Measurements from ENCODE around the gene WFDC2. TPM values are rescaled to one million over a fixed set of nuclear protein-coding genes. Genes with fewer than 3 reads are reported as not detected.

Gene WFDC2
- total and polyA plus RNA-seq, 2 of the 4 experiments (the other 2 are of a cell fraction), result not detected

DNA sequence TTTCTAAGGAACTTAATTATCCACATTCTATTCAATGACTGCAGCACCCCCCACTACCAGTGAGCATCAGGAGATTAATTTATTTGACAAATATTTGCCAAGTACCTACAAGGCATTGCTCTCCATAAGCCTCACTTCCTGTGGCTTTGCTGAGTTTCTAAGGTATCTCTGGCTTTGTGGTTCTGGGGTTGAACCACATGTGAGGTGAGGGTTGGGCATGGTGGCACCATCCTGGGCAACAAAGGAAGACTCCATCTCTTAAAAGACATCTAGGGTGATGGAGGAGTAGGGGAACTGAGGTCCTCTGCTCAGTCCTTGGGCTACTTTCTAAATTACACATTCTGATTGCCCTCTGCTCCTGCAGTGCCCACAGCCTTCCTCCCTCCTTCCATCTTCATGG, 25.5 kb upstream of the WFDC2 start:
- Histone ChIP-seq H2BK120ac (ENCODE audit: low read depth, low read length) (no peak overlapping the region), H3K23ac (ENCODE audit: low read depth, low read length) (no peak overlapping the region), H3K4me2 (ENCODE audit: low read depth, low read length) (no peak overlapping the region), H3K4ac (ENCODE audit: low read depth, low read length) (no peak overlapping the region), H3K9ac (ENCODE audit: low read depth, low read length) (no peak overlapping the region), H2BK20ac (ENCODE audit: low read depth, low read length) (no peak overlapping the region), H3K36me3 (ENCODE audit: control insufficient read depth, insufficient read depth, low read length) (no peaks in the 10 kb centered on the region), H2AK9ac (replicated peaks; ENCODE audit: low read depth, low read length, poor library complexity) (no peak overlapping the region), H3K27ac (ENCODE audit: insufficient read depth, low read length) (no peak overlapping the region), H3K9me3 (ENCODE audit: control insufficient read depth, insufficient read depth, low read length) (no peaks in the 10 kb centered on the region), H2AFZ (replicated peaks; ENCODE audit: low read length, poor library complexity) (no peak overlapping the region), H3K4me1 (ENCODE audit: control insufficient read depth, insufficient read depth, low read length) (no peaks in the 10 kb centered on the region), H3K27me3 (ENCODE audit: control insufficient read depth, insufficient read depth, low read length) (peaks cover 20% of the 10 kb centered on the region), H2BK5ac (ENCODE audit: low read depth, low read length, poor library complexity, severe bottlenecking) (no peak overlapping the region), H3K79me1 (ENCODE audit: low read depth in 1 of 2, low read length in 2 of 2) (no peaks in the 10 kb centered on the region), H2AK5ac (ENCODE audit: low read depth, low read length) (no peak overlapping the region), H3K9me1 (ENCODE audit: insufficient read depth, low read length) (no peaks in the 10 kb centered on the region), H3K4me3 (ENCODE audit: insufficient read depth, low read depth, low read length) (no peak overlapping the region), H2BK15ac (ENCODE audit: low read depth, low read length) (no peak overlapping the region), H3K18ac (ENCODE audit: low read depth, low read length) (no peak overlapping the region), H4K5ac (ENCODE audit: low read depth, low read length) (no peak overlapping the region), H4K8ac (ENCODE audit: low read depth in 2 of 2, low read length in 2 of 2) (no peak overlapping the region), H3K14ac (replicated peaks; ENCODE audit: low read depth, low read length) (no peak overlapping the region), H3K56ac (ENCODE audit: extremely low read depth, insufficient read depth, low read length) (no peak overlapping the region), H4K20me1 (ENCODE audit: insufficient read depth, low read length) (no peaks in the 10 kb centered on the region), H4K91ac (ENCODE audit: insufficient read depth, low read depth, low read length) (no peak overlapping the region)
- ChIA-PET POLR2A (ENCODE audit: unreplicated experiment) (no interaction called here), CTCF (no interaction called here)
- DNase-seq (no peak), ATAC-seq (ENCODE audit: low read depth) (no peak)
- dilution Hi-C loops (cut with HindIII; ENCODE audit: low sequenced_read_pairs, unreplicated experiment), result no loop called here
- in situ Hi-C loops (cut with MboI; ENCODE audit: low sequenced_read_pairs), result no loop called here
- intact Hi-C loops (cut with micrococcal nuclease), result no loop called here
- TF ChIP-seq NFE2L2 (IDR thresholded peaks at IDR 0.05; ENCODE audit: low read depth, low read length), result no peak
- TF ChIP-seq, protein P1, sequence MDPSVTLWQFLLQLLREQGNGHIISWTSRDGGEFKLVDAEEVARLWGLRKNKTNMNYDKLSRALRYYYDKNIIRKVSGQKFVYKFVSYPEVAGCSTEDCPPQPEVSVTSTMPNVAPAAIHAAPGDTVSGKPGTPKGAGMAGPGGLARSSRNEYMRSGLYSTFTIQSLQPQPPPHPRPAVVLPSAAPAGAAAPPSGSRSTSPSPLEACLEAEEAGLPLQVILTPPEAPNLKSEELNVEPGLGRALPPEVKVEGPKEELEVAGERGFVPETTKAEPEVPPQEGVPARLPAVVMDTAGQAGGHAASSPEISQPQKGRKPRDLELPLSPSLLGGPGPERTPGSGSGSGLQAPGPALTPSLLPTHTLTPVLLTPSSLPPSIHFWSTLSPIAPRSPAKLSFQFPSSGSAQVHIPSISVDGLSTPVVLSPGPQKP (IDR thresholded peaks at IDR 0.05; ENCODE audit: borderline replicate concordance, low read depth, low read length), result no peak
- no peak for TF ChIP-seq BHLHE40 (IDR thresholded peaks at IDR 0.05; ENCODE audit: low read depth, low read length)
- no peak for TF ChIP-seq CHD1 (IDR thresholded peaks at IDR 0.05; ENCODE audit: low read depth, low read length)
- TF ChIP-seq CEBPB (IDR thresholded peaks at IDR 0.05; ENCODE audit: low read depth, low read length), result no peak
- TF ChIP-seq, protein P2, sequence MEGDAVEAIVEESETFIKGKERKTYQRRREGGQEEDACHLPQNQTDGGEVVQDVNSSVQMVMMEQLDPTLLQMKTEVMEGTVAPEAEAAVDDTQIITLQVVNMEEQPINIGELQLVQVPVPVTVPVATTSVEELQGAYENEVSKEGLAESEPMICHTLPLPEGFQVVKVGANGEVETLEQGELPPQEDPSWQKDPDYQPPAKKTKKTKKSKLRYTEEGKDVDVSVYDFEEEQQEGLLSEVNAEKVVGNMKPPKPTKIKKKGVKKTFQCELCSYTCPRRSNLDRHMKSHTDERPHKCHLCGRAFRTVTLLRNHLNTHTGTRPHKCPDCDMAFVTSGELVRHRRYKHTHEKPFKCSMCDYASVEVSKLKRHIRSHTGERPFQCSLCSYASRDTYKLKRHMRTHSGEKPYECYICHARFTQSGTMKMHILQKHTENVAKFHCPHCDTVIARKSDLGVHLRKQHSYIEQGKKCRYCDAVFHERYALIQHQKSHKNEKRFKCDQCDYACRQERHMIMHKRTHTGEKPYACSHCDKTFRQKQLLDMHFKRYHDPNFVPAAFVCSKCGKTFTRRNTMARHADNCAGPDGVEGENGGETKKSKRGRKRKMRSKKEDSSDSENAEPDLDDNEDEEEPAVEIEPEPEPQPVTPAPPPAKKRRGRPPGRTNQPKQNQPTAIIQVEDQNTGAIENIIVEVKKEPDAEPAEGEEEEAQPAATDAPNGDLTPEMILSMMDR (conservative IDR thresholded peaks at IDR 0.05; ENCODE audit: low read depth, low read length), result no peak
- no peak for TF ChIP-seq MXI1 (IDR thresholded peaks at IDR 0.05; ENCODE audit: borderline replicate concordance, low read depth, low read length)
- no peak for TF ChIP-seq POLR2A (IDR thresholded peaks at IDR 0.05; ENCODE audit: low read depth, low read length)
- no peak for TF ChIP-seq MAZ (IDR thresholded peaks at IDR 0.05; ENCODE audit: borderline replicate concordance, low read depth, low read length)
- TF ChIP-seq MAFK (IDR thresholded peaks at IDR 0.05; ENCODE audit: low read depth, low read length), result no peak
- no peak for TF ChIP-seq FOS (IDR thresholded peaks at IDR 0.05; ENCODE audit: low read depth, low read length)
- TF ChIP-seq RFX5 (IDR thresholded peaks at IDR 0.05; ENCODE audit: low read depth, low read length), result no peak
- TF ChIP-seq, protein P3, sequence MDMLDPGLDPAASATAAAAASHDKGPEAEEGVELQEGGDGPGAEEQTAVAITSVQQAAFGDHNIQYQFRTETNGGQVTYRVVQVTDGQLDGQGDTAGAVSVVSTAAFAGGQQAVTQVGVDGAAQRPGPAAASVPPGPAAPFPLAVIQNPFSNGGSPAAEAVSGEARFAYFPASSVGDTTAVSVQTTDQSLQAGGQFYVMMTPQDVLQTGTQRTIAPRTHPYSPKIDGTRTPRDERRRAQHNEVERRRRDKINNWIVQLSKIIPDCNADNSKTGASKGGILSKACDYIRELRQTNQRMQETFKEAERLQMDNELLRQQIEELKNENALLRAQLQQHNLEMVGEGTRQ (IDR thresholded peaks at IDR 0.05; ENCODE audit: low read depth, low read length), result no peak
- no peak for TF ChIP-seq RCOR1 (IDR thresholded peaks at IDR 0.05; ENCODE audit: insufficient replicate concordance, low read length)
- TF ChIP-seq SMC3 (IDR thresholded peaks at IDR 0.05; ENCODE audit: low read depth, low read length), result no peak
- TF ChIP-seq RAD21 (IDR thresholded peaks at IDR 0.05; ENCODE audit: low read length), result no peak
- no TSS peak for BruUV-seq (replicated peaks)

All from IMR-90 (cell line).